ENCODE results near the gene IGF2.

GRCh38 chr11:2149460-2149859 is 10.3 kb upstream of the IGF2 start:
- TF ChIP-seq CTCF (IDR thresholded peaks at IDR 0.05), result no peak
- no peak for TF ChIP-seq POLR2AphosphoS5 (IDR thresholded peaks at IDR 0.05)
- no peak for TF ChIP-seq EP300 (IDR thresholded peaks at IDR 0.05)
- no peak for TF ChIP-seq POLR2A (IDR thresholded peaks at IDR 0.05)
